ENCODE results near the gene CYTL1. TPM values are rescaled to one million over a fixed set of nuclear protein-coding genes. Genes with fewer than 3 reads are reported as not detected.
A peak's percentile ranks its signal among the peaks of the same experiment; 100 is the strongest.
"Not testable (repeated sequence)": the region's sequence is repeated elsewhere in the genome, so short reads cannot be mapped to it uniquely, and the experiment has no call there.

Gene CYTL1, protein sequence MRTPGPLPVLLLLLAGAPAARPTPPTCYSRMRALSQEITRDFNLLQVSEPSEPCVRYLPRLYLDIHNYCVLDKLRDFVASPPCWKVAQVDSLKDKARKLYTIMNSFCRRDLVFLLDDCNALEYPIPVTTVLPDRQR
- not detected in 2 replicates for total RNA-seq (2014; rRNA removed; shearing (Covaris generic))
- polyA plus RNA-seq (2014; cell fraction: nucleus; rRNA removed), result not detected in 2 replicates

DNA sequence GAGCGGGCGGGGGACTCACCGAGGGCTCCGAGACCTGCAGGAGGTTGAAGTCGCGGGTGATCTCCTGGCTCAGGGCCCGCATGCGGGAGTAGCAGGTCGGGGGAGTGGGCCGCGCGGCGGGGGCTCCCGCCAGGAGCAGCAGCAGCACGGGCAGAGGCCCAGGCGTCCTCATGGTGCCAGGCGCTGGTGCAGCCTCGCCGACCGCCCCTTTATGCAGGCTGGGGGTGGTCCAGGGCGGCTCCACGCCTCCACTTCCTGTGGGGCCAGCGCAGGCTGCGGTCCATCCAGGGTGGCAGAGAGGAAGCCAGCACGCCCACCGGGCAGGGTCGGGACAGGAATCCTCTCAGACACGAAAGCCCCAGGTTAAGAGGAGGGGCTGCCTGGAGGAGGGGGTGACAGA is at the start of gene CYTL1:
CYTL1 (minus strand) TSS at position 185 of the 400 bp plus-strand sequence; CDS start at position 172, 13 bp downstream.
- DNase-seq (ENCODE audit: extremely low read depth, low read depth), result no peak

DNA sequence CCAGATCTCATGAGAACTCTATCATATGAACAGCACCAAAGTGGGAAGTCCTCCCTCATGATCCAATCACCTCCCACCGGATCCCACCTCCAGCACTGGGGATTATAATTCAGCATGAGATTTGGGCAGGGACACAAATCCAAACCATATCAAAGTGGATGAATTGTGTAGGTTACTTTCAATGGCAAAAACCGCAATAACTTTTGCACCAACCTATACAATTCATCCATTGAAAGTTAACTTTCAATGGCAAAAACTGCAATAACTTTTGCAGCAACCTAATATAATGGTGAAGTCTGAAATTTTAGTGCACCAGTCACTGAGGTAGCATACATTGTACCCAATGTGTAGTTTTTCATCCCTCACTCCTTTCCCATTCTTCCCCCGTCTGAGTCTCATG is 48.6 kb upstream of the CYTL1 start:
- no peak for DNase-seq (ENCODE audit: extremely low read depth, low read depth)

DNA sequence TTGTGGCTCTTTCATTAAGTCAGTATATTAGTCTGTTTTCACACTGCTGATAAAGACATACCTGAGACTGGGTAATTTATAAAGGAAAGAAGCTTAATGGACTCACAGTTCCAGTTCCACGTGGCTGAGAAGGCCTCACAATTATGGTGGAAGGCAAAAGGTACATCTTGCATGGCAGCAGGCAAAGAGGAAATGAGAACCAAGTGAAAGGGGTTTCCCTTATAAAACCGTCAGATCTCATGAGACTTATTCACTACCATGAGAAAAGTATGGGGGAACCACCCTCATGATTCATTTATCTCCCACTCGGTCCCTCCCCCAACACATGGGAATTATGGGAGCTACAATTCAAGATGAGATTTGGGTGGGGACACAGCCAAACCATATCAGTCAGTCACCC is 47.7 kb upstream of the CYTL1 start:
- not testable (repeated sequence) for DNase-seq (ENCODE audit: extremely low read depth, low read depth)

- no peak for DNase-seq (ENCODE audit: extremely low read depth, low read depth)
These were observed 46.8 kb upstream of the CYTL1 start for GRCh38 chr4:5066101-5066500.

- DNase-seq (ENCODE audit: extremely low read depth, low read depth), result no peak
These were observed 36.2 kb upstream of the CYTL1 start for GRCh38 chr4:5055411-5055810.

- DNase-seq (ENCODE audit: extremely low read depth, low read depth), result no peak
These were observed 35.3 kb upstream of the CYTL1 start for GRCh38 chr4:5054532-5054931.

- DNase-seq (ENCODE audit: extremely low read depth, low read depth), result no peak
These were observed 33.6 kb upstream of the CYTL1 start for GRCh38 chr4:5052726-5053425.

- DNase-seq (ENCODE audit: extremely low read depth, low read depth), result no peak
These were observed 33.0 kb upstream of the CYTL1 start for GRCh38 chr4:5052204-5052702.

- peak; percentile 33 for DNase-seq (ENCODE audit: extremely low read depth, low read depth)
These were observed 32.3 kb upstream of the CYTL1 start, which contains the start of gene STK32B for GRCh38 chr4:5051278-5052203. STK32B (plus strand) TSS chr4:5051480.

DNA sequence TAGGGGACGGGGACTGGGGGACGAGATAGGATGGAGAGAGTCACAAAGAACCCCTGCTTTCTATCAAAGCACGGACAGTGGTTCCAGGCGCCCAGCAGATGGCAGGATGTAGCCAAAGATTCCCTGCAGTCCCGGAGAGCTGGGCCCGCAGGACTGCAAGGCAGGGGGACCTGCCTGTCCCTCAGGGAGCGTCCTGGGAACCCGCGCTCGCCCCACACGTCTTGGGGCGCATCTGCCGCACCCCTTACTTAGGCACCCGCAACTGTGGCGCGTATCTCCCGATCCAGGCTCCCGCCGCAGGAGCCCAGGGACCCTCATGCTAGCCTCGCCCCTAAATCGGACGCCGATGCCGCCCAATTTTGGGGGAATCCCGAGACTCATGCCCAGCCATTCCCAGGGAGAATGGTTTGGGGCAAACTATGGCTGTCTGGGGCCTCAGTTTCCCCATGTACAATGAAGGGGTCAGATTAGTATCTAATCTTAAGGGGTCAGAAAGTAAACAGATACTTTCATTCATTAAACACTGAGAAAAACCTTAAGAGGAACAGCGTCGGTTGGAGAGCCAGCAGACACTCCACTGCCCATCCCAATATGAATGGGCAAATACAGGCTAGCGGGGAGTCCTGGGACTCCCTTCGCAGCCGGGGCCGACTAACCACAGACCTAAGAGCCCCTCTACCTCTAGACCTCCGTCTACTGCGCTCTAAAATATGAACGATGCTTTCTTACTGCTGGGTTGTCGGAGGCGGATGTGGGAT is 31.4 kb upstream of the CYTL1 start:
- DNase-seq (ENCODE audit: extremely low read depth, low read depth), result peak; percentile 59

GRCh38 chr4:5048721-5049120 is 29.5 kb upstream of the CYTL1 start:
- DNase-seq (ENCODE audit: extremely low read depth, low read depth), result no peak

DNA sequence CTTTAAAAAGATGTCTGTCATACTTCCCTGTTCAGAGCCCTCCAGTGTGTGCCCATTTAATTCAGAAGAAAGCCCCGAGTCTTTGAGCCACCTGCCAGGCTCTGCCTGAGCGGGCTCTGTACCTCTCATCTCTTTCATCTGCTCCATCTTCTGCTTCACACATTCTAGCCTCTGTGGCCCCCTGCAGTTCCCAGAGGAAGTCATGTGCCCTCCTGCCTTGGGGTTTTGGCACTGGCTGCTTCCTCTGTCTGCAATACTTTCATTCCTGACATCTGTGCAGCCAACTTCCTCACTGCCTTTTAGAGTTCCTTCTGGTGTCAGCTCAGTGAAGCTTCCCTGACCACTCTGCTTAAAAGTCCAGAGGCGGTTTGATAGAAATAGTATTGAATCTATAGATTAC is 25.8 kb upstream of the CYTL1 start:
- DNase-seq (ENCODE audit: extremely low read depth, low read depth), result no peak

DNA sequence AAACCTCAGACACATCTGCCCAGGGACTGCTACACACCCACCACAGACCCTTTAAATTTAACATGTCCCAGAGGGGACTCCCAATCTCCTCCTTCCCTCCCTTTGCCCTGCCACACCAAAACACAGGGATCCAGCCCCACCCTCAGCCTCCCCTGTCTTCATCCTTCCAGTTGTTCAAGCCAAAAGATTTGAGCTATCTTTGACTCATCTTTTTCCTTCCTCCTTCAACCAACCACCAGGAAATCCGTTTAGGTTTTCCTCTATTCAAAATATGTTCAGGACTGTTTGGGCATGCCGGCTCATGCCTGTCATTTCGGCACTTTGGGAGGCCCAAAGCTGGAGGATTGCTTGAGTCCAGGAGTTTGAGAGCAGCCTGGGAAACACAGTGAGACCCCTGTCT is 25.1 kb upstream of the CYTL1 start:
- no peak for DNase-seq (ENCODE audit: extremely low read depth, low read depth)

- no peak for DNase-seq (ENCODE audit: extremely low read depth, low read depth)
These were observed 24.3 kb upstream of the CYTL1 start for GRCh38 chr4:5043579-5043978.

GRCh38 chr4:5041699-5042098 is 22.4 kb upstream of the CYTL1 start:
- DNase-seq (ENCODE audit: extremely low read depth, low read depth), result no peak

DNA sequence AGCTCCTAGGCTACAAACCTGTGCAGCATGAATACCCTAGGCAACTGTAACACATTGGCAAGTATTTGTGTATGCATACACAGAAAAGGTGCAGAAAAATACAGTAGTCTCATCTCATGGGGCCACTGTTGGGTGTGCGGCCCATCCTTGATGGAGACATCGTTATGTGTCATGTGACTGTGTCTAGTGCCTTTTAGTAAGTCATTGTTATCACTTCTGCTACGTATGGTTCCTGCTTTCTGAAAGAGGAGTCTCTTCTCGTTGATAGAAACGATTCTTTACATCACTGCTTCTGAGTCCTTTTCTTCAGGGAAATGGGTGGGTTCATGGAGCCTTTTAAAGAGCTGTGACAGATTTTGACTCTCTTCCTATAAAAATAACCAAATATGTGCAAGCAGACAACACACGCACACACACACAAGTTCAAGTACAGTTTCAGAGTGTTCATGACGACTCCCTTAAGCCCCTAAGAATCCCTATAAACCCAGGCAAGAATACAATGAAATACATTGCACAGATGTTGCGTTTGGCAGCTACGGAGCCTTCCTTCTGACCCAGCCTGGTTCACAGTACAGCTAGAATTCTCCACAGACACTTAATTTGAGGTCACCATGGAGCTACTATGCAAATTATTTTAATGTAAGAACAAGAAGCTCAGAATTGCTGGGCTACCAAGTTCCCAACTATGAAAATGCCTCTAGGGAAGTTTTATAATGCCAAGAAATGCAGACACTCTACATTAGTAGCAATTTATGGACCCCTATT is 21.8 kb upstream of the CYTL1 start:
- DNase-seq (ENCODE audit: extremely low read depth, low read depth), result no peak

GRCh38 chr4:5039800-5040199 is 20.5 kb upstream of the CYTL1 start:
- DNase-seq (ENCODE audit: extremely low read depth, low read depth), result no peak

DNA sequence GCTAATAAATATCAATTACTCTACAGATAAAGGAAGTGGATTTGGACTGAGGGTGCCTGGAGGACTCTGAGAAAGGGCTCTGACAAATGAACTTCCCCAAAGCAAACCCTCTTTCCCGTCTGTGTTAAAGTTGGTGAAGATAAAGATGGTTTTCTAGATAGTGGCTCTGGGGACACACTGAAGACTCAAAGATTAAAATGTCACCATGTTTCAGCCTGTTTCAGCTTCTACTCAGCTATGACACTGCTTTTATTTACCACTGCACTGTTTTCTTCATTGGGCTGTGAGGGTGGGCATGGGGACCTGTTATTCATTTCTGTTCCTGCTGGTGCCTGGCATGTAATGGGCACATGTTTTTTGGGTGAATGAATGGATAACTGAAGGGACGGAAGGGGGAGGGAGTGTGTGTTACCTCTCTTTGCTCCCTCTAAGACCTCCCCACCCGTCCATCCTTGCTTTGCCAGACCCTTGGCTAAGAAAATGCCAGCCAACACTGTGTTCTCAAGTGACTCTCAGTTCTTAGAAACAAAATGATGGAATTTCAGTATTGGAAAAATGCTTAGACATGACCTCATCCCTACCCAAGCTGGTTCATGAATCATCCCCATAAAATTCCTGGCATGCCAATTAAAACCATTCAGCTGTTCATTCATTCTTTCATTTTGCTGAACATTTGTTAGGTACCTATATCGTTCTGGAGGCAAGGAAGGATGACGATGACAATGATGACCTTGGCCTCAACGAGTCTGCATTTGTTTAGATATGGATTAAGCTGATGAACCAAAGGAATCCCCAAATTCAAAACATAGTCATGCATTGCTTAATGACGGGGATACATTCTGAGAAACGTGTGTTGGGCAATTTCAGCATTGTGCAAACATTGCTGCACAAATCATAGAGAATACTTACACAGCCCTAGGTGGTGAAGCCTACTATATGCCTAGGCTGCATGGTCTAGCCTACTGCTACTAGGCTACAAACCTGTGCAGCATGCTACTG is 18.6 kb upstream of the CYTL1 start:
- peak; percentile 32 for DNase-seq (ENCODE audit: extremely low read depth, low read depth)
